Large intestine (tissue), 3 donors: ENCODE data around the gene PTX4. TPM values are rescaled to one million over a fixed set of nuclear protein-coding genes. Genes with fewer than 3 reads are reported as not detected.
A peak's percentile ranks its signal among the peaks of the same experiment; 100 is the strongest.

ENCODE experiments used
- DNase-seq, 2 donors: peaks; one replicate each; pipeline versions ENCODE4 v3.0.0 to v3.0.0-alpha.2; 2013
- H3K27ac ChIP-seq: one replicate; pipeline ENCODE4 v1.5.1; 2013; ENCODE audit warnings: low read length
- H3K27me3 ChIP-seq: 2 replicates; pipeline ENCODE4 v1.6.1; 2013; ENCODE audit warnings: low read length; ENCODE audit not compliant: control insufficient read depth, insufficient read depth
- H3K36me3 ChIP-seq: 2 replicates; pipeline ENCODE4 v1.6.1; 2013; ENCODE audit warnings: low read length; ENCODE audit not compliant: control insufficient read depth, insufficient read depth
- H3K4me1 ChIP-seq: one replicate; pipeline ENCODE4 v1.6.1; 2013; ENCODE audit warnings: low read length; ENCODE audit not compliant: control insufficient read depth, insufficient read depth
- H3K4me3 ChIP-seq: one replicate; pipeline ENCODE4 v1.5.1; 2013; ENCODE audit warnings: low read length
- H3K9me3 ChIP-seq: one replicate; pipeline ENCODE4 v1.6.1; 2013; ENCODE audit warnings: mild to moderate bottlenecking, low read depth, low read length, moderate library complexity; ENCODE audit not compliant: control insufficient read depth
- WGBS: methylation state at CpG from one replicate; pipeline ENCODE4 v1.1.5; 2013; ENCODE audit warnings: low lambda C conversion rate; ENCODE audit not compliant: insufficient coverage; 5-methylcytosine and 5-hydroxymethylcytosine counted together
- polyA plus RNA-seq: library from polyadenylated mRNA; unstranded; fragments of 120-200 nt; gene quantifications from one replicate; pipeline ENCODE4 v1.2.1, GENCODE V29; 2013

The PTX4 gene
- polyA plus RNA-seq, 1 donor, result 0.19 TPM

DNA sequence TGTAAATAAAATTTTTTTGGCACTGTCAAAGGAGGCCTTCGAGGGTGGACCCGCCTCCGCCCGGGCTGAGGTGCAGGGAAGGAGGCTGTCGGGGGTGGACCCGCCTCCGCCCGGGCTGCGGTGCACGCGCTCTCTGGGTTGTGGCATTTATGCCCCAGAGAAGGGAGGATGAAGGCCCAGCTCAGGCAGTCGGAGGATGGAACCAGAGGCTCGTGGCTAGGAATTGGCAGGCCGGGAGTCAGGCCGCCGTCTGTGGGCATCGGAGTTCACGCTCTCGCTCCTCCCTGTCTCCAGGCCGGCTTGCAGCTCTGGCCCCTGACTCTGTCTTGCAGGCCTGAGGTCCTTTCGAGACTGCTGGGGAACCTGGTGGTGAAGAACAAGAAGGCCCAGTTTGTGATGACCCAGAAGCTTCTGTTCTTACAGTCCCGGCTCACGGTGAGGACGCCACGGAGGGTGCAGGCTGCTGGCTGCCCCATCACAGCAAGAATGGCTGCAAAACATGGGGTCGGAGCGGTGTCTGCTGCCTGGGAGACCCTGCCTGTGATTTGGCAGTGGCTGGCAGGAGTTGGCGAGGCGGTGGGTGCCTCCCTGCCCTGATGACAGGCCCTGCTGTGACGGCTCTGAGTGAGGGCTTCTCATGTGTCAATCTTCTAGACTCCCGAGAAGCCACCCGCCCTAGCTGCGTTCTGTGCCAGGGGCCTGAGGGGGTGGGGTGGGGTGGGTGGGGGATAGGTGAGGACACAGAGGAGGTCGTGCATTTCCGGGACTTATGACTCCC is 10.3 kb upstream of the PTX4 start:
- peaks cover 4% of the 10 kb centered on the region for H3K4me1 ChIP-seq
- no CpG with 5 or more reads among the region's 35 CpGs for WGBS
- DNase-seq, result no peak
- no peak overlapping the region for H3K4me3 ChIP-seq
- H3K27ac ChIP-seq, result no peak overlapping the region
- H3K27me3 ChIP-seq, result no peaks in the 10 kb centered on the region
- peaks cover 6% of the 10 kb centered on the region for H3K9me3 ChIP-seq
- peaks cover 87% of the 10 kb centered on the region for H3K36me3 ChIP-seq

- WGBS, result no CpG with 5 or more reads among the region's 21 CpGs
- Histone ChIP-seq H3K27me3 (no peaks in the 10 kb centered on the region), H3K36me3 (peaks cover 70% of the 10 kb centered on the region), H3K9me3 (peaks cover 6% of the 10 kb centered on the region), H3K4me3 (no peak overlapping the region), H3K27ac (no peak overlapping the region), H3K4me1 (peaks cover 12% of the 10 kb centered on the region)
- no peak for DNase-seq
Measured at GRCh38 chr16:1497014-1497598, 8.4 kb upstream of the PTX4 start.

DNA sequence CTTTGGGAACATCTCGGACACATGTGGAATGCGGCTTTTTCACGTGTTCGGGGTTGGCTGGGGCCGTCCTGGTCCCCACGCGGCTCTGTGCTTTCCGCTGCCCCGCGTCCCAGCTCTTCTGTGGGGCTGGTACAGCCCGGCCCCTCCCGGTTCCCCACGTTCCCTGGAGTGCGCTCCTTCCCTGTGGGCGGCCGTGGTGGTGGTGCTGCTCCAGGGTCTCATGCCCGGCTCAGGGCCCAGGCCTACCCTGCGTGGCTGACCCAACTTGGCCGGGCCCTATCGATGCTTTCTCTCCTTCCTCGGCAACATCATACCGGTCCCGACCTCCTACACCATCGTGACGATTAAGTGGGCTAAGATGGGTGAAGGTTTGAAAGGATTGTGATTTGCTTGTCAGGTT is 7.7 kb upstream of the PTX4 start:
- no peak for DNase-seq
- no peak overlapping the region for H3K4me3 ChIP-seq
- no CpG with 5 or more reads among the region's 25 CpGs for WGBS
- H3K4me1 ChIP-seq, result peaks cover 12% of the 10 kb centered on the region
- H3K36me3 ChIP-seq, result peaks cover 64% of the 10 kb centered on the region
- H3K9me3 ChIP-seq, result peaks cover 6% of the 10 kb centered on the region
- H3K27ac ChIP-seq, result no peak overlapping the region
- H3K27me3 ChIP-seq, result no peaks in the 10 kb centered on the region

DNA sequence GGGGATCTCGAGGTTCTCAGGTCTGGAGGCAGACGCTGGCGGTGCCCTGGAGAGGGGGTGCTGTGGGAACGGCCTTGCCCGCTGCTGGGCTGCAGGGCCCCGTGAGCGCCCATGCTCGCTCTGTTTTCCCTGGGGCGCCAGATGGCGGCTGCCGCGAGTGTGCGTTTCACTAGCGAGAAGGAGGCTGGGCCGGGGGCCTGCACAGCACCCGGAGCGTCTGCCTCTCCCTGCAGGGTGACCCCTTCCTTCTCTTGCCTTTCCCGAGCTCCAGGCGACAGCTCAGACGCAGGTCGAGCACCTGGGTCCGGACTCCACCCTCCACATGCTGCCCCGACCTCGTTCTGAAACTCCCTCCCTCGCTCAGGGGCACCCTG is 7.1 kb upstream of the PTX4 start:
- peaks cover 12% of the 10 kb centered on the region for H3K4me1 ChIP-seq
- no peak for DNase-seq
- peaks cover 58% of the 10 kb centered on the region for H3K36me3 ChIP-seq
- H3K4me3 ChIP-seq, result no peak overlapping the region
- no peaks in the 10 kb centered on the region for H3K27me3 ChIP-seq
- peaks cover 6% of the 10 kb centered on the region for H3K9me3 ChIP-seq
- no CpG with 5 or more reads among the region's 25 CpGs for WGBS
- no peak overlapping the region for H3K27ac ChIP-seq

DNA sequence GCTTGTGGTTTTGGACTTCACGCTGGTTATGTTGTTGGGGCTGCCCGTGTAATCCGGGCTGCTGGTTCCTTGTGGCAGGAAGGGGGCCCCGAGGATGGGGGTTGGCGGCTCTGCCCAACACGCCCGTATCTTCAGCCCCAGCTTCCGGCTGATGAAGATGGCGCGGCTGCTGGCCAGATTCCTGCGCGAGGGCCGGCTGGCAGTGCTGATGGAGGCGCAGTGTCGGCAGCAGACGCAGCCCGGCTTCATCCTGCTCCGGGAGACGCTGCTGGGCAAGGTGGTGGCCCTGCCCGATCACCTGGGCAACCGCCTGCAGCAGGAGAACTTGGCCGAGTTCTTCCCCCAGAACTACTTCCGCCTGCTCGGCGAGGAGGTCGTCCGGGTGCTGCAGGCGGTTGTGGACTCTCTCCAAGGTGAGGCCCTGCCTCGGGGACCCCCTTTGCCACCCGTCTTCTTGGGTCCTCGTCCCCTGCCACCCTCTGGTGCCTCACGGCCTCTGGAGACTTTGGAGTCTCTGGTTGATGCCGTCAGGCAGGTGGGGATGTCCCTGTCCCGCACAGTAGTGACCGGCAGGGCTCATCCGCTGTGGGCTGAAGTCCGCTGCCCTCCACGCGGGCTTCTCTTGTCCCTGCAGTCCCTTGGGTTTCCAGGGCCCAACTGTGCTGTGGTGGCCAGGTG is 6.6 kb upstream of the PTX4 start:
- WGBS, result no CpG with 5 or more reads among the region's 39 CpGs
- H3K36me3 ChIP-seq, result peaks cover 53% of the 10 kb centered on the region
- no peaks in the 10 kb centered on the region for H3K27me3 ChIP-seq
- peaks cover 5% of the 10 kb centered on the region for H3K9me3 ChIP-seq
- no peak for DNase-seq
- no peak overlapping the region for H3K27ac ChIP-seq
- H3K4me3 ChIP-seq, result no peak overlapping the region
- peaks cover 12% of the 10 kb centered on the region for H3K4me1 ChIP-seq

DNA sequence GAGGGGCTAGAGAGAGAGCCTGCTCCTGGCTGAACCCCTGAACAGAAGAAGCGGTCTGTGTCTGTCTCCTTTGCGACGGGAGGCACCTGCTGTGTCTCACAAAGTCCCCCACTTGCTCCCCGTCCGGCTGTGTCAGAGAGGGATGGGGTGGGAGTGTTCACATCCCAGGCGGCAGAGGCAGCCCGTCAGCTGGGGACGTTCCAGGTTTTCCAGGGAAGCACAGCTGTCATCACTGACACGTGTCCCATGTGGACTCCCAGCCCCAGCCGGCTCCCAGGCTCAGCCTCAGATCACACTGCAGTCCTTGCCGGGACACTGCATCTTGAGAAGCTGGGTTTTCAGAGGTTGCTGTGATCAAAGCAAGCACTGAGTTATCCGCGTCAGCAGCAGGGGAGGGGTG is 6.0 kb upstream of the PTX4 start:
- peaks cover 47% of the 10 kb centered on the region for H3K36me3 ChIP-seq
- H3K4me3 ChIP-seq, result no peak overlapping the region
- DNase-seq, result no peak
- H3K27ac ChIP-seq, result no peak overlapping the region
- peaks cover 12% of the 10 kb centered on the region for H3K4me1 ChIP-seq
- no CpG with 5 or more reads among the region's 13 CpGs for WGBS
- H3K27me3 ChIP-seq, result no peaks in the 10 kb centered on the region
- H3K9me3 ChIP-seq, result no peaks in the 10 kb centered on the region

- Histone ChIP-seq H3K27me3 (no peaks in the 10 kb centered on the region), H3K4me1 (peaks cover 12% of the 10 kb centered on the region), H3K36me3 (peaks cover 42% of the 10 kb centered on the region), H3K9me3 (no peaks in the 10 kb centered on the region), H3K4me3 (peak overlapping the region; percentile 94), H3K27ac (no peak overlapping the region)
- no peak for DNase-seq
- WGBS, result no CpG with 5 or more reads among the region's 25 CpGs
Measured at GRCh38 chr16:1494129-1494640, 5.4 kb upstream of the PTX4 start.

DNA sequence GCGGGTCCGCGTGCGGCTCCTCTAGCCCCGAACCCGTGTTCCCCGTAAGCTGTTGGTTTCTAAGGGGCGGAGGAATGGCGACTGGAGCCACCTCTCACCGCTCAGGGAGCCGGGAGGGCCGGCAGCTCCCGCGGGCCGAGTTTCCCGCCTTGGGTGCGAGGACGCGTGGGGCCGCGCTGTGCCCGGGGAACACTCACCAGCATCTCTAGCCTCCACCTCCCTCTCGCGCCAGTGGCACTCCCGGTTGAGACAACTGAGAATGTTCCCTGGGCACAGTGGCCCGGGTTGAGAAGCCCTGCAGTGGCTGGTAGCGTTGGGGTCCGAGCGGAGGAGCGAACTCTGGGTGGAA is 5.0 kb upstream of the PTX4 start:
- DNase-seq, result no peak
- WGBS, result 0% methylated on average over 1 of the region's 30 CpGs
- Histone ChIP-seq H3K27me3 (no peaks in the 10 kb centered on the region), H3K27ac (no peak overlapping the region), H3K4me1 (peaks cover 12% of the 10 kb centered on the region), H3K36me3 (peaks cover 38% of the 10 kb centered on the region), H3K4me3 (peak overlapping the region; percentile 94), H3K9me3 (no peaks in the 10 kb centered on the region)

DNA sequence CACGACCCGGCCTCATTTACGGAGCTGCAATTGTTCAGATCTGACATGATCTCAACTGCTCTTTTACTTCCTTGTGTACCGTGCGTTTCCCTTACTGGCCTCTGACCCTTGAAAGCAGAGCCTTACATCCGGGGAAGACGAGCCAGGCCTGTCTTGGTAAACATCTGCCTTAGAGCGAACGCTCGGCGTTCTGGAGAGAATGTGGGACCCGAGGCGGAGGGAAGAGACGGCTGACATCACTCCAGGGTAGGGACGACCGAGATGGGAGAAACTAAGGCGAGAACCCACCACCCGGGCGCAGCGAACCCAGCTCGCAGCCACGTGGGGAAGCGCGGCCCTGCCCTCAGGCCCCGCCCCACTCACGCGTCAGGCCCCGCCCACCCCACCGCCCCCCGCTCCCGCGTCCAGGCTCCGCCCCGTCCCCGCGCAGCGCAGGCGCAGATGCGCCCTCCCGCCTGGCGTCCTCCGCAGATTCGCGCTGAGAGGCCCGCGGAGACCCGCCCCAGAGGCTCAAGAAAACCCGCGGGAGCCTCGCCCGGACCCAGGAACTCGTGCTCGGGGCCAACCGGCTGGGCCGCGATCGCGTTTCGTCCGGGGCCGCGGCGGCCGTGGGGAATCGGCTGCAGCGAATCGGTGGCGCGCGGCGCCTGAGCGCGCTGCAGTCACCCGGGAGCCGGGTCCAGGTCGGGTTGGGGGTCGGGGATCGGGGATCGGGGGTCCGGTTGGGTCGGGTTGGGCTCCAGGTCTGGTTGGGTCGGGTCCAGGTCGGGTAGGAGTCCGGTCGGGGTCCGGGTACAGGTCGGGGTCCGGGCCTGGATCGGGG is 4.4 kb upstream of the PTX4 start, which contains the start of gene TELO2:
TSS of gene TELO2 (plus strand) at position 438 of the 823 bp plus-strand sequence. CDS start 922 bp downstream, outside the sequence.
- Histone ChIP-seq H3K36me3 (peaks cover 33% of the 10 kb centered on the region), H3K4me1 (peaks cover 12% of the 10 kb centered on the region), H3K27ac (peak within 1 kb of the TSS; percentile 93), H3K4me3 (peak within 1 kb of the TSS; percentile 94), H3K27me3 (no peaks in the 10 kb centered on the region), H3K9me3 (no peaks in the 10 kb centered on the region)
- no CpG with 5 or more reads among the region's 89 CpGs for WGBS
- peak; percentile 70 to 94 for DNase-seq
